CD4-positive, alpha-beta memory T cell (primary cell): ENCODE measurements around the gene FUT4. TPM values are rescaled to one million over a fixed set of nuclear protein-coding genes. Genes with fewer than 3 reads are reported as not detected.

Experiments used
- CTCF ChIA-PET: fragments of 350-600 bp; sonication (Branson Sonifier 250); formaldehyde crosslinking; loops from one replicate; lab custom pipeline; 2021; ENCODE audit warnings: inconsistent platforms; ENCODE audit not compliant: partially characterized antibody; lab: Charles Lee
- POLR2A ChIA-PET: fragments of 350-600 bp; sonication (Branson Sonifier 250); formaldehyde crosslinking; loops from one replicate; lab custom pipeline; 2021; ENCODE audit not compliant: partially characterized antibody; lab: Charles Lee
- DNase-seq, 5 donors: peaks; one replicate each; pipeline versions ENCODE4 v3.0.0 to v3.0.0-alpha.2; 2020 to 2022; ENCODE audit warnings: mixed read lengths in 1 of 5
- H3K27ac ChIP-seq: one replicate; pipeline ENCODE4 v1.7.0; 2013; ENCODE audit warnings: low read depth, low read length
- H3K27me3 ChIP-seq: 2 replicates; pipeline ENCODE4 v1.7.0; 2013; ENCODE audit warnings: mild to moderate bottlenecking, low read length, moderate library complexity; ENCODE audit not compliant: insufficient read depth
- H3K36me3 ChIP-seq: 2 replicates; pipeline ENCODE4 v1.7.0; 2013; ENCODE audit warnings: mild to moderate bottlenecking, low read length, moderate library complexity; ENCODE audit not compliant: insufficient read depth
- H3K4me1 ChIP-seq: 2 replicates; pipeline ENCODE4 v1.7.0; 2013; ENCODE audit warnings: mild to moderate bottlenecking, low read length, moderate library complexity; ENCODE audit not compliant: insufficient read depth
- H3K4me3 ChIP-seq, 2 donors: one replicate each; pipeline ENCODE4 v1.7.0; 2013; ENCODE audit warnings: low read length in 2 of 2, mild to moderate bottlenecking in 1 of 2
- H3K9me3 ChIP-seq, 2 donors: one replicate each; pipeline ENCODE4 v1.7.0; 2013; ENCODE audit warnings: low read length in 2 of 2, control low read depth in 1 of 2; ENCODE audit not compliant: control insufficient read depth in 1 of 2
- H3K27ac Mint-ChIP-seq, 7 donors: one replicate each; pipeline ENCODE4 v1.8.0; 2020 to 2021; ENCODE audit warnings: mixed read lengths in 7 of 7, mild to moderate bottlenecking in 6 of 7, inconsistent platforms in 3 of 7, moderate library complexity in 3 of 7
- H3K27me3 Mint-ChIP-seq, 2 donors: one replicate each; pipeline ENCODE4 v1.8.0; 2020 to 2021; ENCODE audit warnings: mixed read lengths in 2 of 2
- H3K36me3 Mint-ChIP-seq, 2 donors: one replicate each; pipeline ENCODE4 v1.8.0; 2020 to 2021; ENCODE audit warnings: mixed read lengths in 2 of 2, inconsistent platforms in 1 of 2, mild to moderate bottlenecking in 1 of 2
- H3K4me1 Mint-ChIP-seq, 4 donors: one replicate each; pipeline ENCODE4 v1.8.0; 2020 to 2021; ENCODE audit warnings: mixed read lengths in 4 of 4, mild to moderate bottlenecking in 1 of 4
- H3K4me3 Mint-ChIP-seq, 8 donors: one replicate each; pipeline ENCODE4 v1.8.0; 2020 to 2021; ENCODE audit warnings: mixed read lengths in 8 of 8, mild to moderate bottlenecking in 7 of 8, moderate library complexity in 6 of 8, inconsistent platforms in 3 of 8
- H3K9me3 Mint-ChIP-seq, 8 donors: one replicate each; pipeline ENCODE4 v1.8.0; 2020 to 2021; ENCODE audit warnings: mixed read lengths in 8 of 8, mild to moderate bottlenecking in 5 of 8, inconsistent platforms in 3 of 8, moderate library complexity in 1 of 8
- intact Hi-C: fragments of 100-400 bp; cut with micrococcal nuclease; formaldehyde crosslinking; loops from one replicate; pipeline ENCODE4 v1.15.1; 2023
- polyA plus RNA-seq, 2 donors: library from polyadenylated mRNA; unstranded; fragments of 300-500 nt; fragmentation: Illumina TruSeq; gene quantifications; one replicate each; pipeline ENCODE4 v1.2.3, GENCODE V29; 2021
- total RNA-seq, 2 experiments: library from RNA; stranded (reverse); gene quantifications; one replicate each; pipeline ENCODE4 v1.2.3, GENCODE V29; 2021

FUT4 gene
- total and polyA plus RNA-seq, 4 experiments from 2014 or later, result 1.6 to 7.4 (median 4.4) TPM

DNA sequence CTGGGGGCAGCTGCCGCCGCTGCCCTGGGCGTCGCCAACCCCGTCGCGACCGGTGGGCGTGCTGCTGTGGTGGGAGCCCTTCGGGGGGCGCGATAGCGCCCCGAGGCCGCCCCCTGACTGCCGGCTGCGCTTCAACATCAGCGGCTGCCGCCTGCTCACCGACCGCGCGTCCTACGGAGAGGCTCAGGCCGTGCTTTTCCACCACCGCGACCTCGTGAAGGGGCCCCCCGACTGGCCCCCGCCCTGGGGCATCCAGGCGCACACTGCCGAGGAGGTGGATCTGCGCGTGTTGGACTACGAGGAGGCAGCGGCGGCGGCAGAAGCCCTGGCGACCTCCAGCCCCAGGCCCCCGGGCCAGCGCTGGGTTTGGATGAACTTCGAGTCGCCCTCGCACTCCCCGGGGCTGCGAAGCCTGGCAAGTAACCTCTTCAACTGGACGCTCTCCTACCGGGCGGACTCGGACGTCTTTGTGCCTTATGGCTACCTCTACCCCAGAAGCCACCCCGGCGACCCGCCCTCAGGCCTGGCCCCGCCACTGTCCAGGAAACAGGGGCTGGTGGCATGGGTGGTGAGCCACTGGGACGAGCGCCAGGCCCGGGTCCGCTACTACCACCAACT lies 1.0 kb downstream of the FUT4 start:
- H3K36me3 Mint-ChIP-seq, result peaks cover 8 to 9% of the 10 kb centered on the region in 2 donors
- Histone ChIP-seq H3K36me3 (no peaks in the 10 kb centered on the region), H3K27ac (peak overlapping the region; percentile 83), H3K9me3 (no peaks in the 10 kb centered on the region), H3K27me3 (no peaks in the 10 kb centered on the region), H3K4me3 (peak overlapping the region in 1 of 2 donors; percentile 70), H3K4me1 (peaks cover 47% of the 10 kb centered on the region)
- ChIA-PET CTCF (interaction anchor here (1.1 kb wide), 1 partner anchor 25 kb away, joined by 3 read pairs; no protein-coding TSS in a partner anchor), POLR2A (interaction anchor here (1.0 to 1.8 kb wide), 5 partner anchors 8 to 803 kb away, joined by 3 to 9 read pairs (median 5); partner anchors contain the start of genes C11orf54, CWC15, KDM4D and MED17)
- H3K4me1 Mint-ChIP-seq, result peaks cover 31 to 44% (median 39%) of the 10 kb centered on the region in 4 donors
- H3K9me3 Mint-ChIP-seq, result no peaks in the 10 kb centered on the region
- peak in 1 of 5 donors; percentile 36 for DNase-seq
- H3K4me3 Mint-ChIP-seq, result peak overlapping the region in 7 of 8 donors; percentile 57 to 83 (median 81)
- intact Hi-C loops, result loop anchor here (2.0 to 5.0 kb wide), 3 partner anchors 26 to 1246 kb away; partner anchors contain the start of genes CEP57, CWC15 and KDM4D
- peak overlapping the region in 3 of 7 donors; percentile 42 to 74 (median 53) for H3K27ac Mint-ChIP-seq
- H3K27me3 Mint-ChIP-seq, result no peaks in the 10 kb centered on the region

DNA sequence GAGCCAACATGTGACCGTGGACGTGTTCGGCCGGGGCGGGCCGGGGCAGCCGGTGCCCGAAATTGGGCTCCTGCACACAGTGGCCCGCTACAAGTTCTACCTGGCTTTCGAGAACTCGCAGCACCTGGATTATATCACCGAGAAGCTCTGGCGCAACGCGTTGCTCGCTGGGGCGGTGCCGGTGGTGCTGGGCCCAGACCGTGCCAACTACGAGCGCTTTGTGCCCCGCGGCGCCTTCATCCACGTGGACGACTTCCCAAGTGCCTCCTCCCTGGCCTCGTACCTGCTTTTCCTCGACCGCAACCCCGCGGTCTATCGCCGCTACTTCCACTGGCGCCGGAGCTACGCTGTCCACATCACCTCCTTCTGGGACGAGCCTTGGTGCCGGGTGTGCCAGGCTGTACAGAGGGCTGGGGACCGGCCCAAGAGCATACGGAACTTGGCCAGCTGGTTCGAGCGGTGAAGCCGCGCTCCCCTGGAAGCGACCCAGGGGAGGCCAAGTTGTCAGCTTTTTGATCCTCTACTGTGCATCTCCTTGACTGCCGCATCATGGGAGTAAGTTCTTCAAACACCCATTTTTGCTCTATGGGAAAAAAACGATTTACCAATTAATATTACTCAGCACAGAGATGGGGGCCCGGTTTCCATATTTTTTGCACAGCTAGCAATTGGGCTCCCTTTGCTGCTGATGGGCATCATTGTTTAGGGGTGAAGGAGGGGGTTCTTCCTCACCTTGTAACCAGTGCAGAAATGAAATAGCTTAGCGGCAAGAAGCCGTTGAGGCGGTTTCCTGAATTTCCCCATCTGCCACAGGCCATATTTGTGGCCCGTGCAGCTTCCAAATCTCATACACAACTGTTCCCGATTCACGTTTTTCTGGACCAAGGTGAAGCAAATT lies 1.8 kb downstream of the FUT4 start:
- peak overlapping the region; percentile 83 for H3K27ac ChIP-seq
- peak overlapping the region; percentile 72 to 83 (median 81) for H3K4me3 Mint-ChIP-seq
- H3K27me3 Mint-ChIP-seq, result no peaks in the 10 kb centered on the region
- H3K27ac Mint-ChIP-seq, result peak overlapping the region in 6 of 7 donors; percentile 42 to 74 (median 64)
- H3K9me3 ChIP-seq, result no peaks in the 10 kb centered on the region
- peaks cover 0 to 3% (median 0%) of the 10 kb centered on the region in 8 donors for H3K9me3 Mint-ChIP-seq
- peaks cover 8 to 12% of the 10 kb centered on the region in 2 donors for H3K36me3 Mint-ChIP-seq
- H3K4me1 Mint-ChIP-seq, result peaks cover 35 to 52% (median 45%) of the 10 kb centered on the region in 4 donors
- POLR2A ChIA-PET, result interaction anchor here (1.2 to 1.8 kb wide), 2 partner anchors 53 to 804 kb away, joined by 3 to 9 read pairs; partner anchors contain the start of genes C11orf54 and TAF1D
- H3K4me3 ChIP-seq, result no peak overlapping the region
- no peak for DNase-seq
- intact Hi-C loops, result loop anchor here (2.0 kb wide), 2 partner anchors 27 to 1245 kb away; partner anchors contain the start of gene CEP57
- CTCF ChIA-PET, result interaction anchor here (1.1 kb wide), 1 partner anchor 26 kb away, joined by 3 read pairs; no protein-coding TSS in a partner anchor
- H3K4me1 ChIP-seq, result peaks cover 47% of the 10 kb centered on the region
- H3K27me3 ChIP-seq, result no peaks in the 10 kb centered on the region
- H3K36me3 ChIP-seq, result no peaks in the 10 kb centered on the region

DNA sequence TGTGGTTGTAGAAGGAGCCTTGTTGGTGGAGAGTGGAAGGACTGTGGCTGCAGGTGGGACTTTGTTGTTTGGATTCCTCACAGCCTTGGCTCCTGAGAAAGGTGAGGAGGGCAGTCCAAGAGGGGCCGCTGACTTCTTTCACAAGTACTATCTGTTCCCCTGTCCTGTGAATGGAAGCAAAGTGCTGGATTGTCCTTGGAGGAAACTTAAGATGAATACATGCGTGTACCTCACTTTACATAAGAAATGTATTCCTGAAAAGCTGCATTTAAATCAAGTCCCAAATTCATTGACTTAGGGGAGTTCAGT lies 2.4 kb downstream of the FUT4 start:
- no peaks in the 10 kb centered on the region for H3K9me3 ChIP-seq
- H3K4me1 ChIP-seq, result peaks cover 47% of the 10 kb centered on the region
- Mint-ChIP-seq H3K4me1 (peaks cover 36 to 54% (median 45%) of the 10 kb centered on the region in 4 donors), H3K9me3 (peaks cover 0 to 3% (median 0%) of the 10 kb centered on the region in 8 donors), H3K27me3 (no peaks in the 10 kb centered on the region), H3K36me3 (peaks cover 8 to 13% of the 10 kb centered on the region in 2 donors), H3K27ac (peak overlapping the region in 3 of 7 donors; percentile 62 to 71 (median 67)), H3K4me3 (peak overlapping the region; percentile 72 to 83 (median 81))
- no peak overlapping the region for H3K4me3 ChIP-seq
- H3K36me3 ChIP-seq, result no peaks in the 10 kb centered on the region
- H3K27me3 ChIP-seq, result no peaks in the 10 kb centered on the region
- CTCF ChIA-PET, result no interaction called here
- intact Hi-C loops, result no loop called here
- no peak overlapping the region for H3K27ac ChIP-seq
- DNase-seq, result no peak
- POLR2A ChIA-PET, result interaction anchor here (1.2 kb wide), 1 partner anchor 54 kb away, joined by 3 read pairs; no protein-coding TSS in a partner anchor

DNA sequence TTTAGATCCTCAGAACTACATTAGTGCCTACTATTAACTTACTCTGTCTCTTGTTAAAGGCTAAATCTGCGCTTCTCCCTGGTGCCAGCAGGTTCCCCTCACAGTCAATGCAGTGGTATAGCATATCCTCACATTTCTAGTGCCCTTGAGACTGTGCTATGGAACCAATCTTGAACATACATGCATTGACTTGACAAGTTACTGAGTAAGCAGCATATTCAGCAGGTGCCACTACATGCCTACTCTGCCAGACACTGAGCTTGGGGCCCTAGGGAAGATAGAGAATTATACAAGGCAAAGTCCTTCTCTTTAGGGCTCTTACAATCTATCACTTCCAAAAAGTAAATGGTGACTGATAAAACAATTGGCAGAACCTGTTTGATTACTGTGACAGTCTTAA lies 3.2 kb downstream of the FUT4 start:
- ChIA-PET CTCF (interaction anchor here (1.3 kb wide), 1 partner anchor 24 kb away, joined by 3 read pairs; no protein-coding TSS in a partner anchor), POLR2A (no interaction called here)
- H3K27me3 Mint-ChIP-seq, result no peaks in the 10 kb centered on the region
- Histone ChIP-seq H3K36me3 (no peaks in the 10 kb centered on the region), H3K9me3 (no peaks in the 10 kb centered on the region), H3K27ac (no peak overlapping the region), H3K4me3 (no peak overlapping the region), H3K27me3 (no peaks in the 10 kb centered on the region), H3K4me1 (peaks cover 47% of the 10 kb centered on the region)
- H3K36me3 Mint-ChIP-seq, result peaks cover 8 to 13% of the 10 kb centered on the region in 2 donors
- no peak for DNase-seq
- intact Hi-C loops, result no loop called here
- peak overlapping the region; percentile 29 to 82 (median 61) for H3K4me3 Mint-ChIP-seq
- H3K9me3 Mint-ChIP-seq, result peaks cover 0 to 3% (median 0%) of the 10 kb centered on the region in 8 donors
- H3K4me1 Mint-ChIP-seq, result peaks cover 36 to 54% (median 45%) of the 10 kb centered on the region in 4 donors
- H3K27ac Mint-ChIP-seq, result peak overlapping the region in 3 of 7 donors; percentile 5 to 76 (median 8)

DNA sequence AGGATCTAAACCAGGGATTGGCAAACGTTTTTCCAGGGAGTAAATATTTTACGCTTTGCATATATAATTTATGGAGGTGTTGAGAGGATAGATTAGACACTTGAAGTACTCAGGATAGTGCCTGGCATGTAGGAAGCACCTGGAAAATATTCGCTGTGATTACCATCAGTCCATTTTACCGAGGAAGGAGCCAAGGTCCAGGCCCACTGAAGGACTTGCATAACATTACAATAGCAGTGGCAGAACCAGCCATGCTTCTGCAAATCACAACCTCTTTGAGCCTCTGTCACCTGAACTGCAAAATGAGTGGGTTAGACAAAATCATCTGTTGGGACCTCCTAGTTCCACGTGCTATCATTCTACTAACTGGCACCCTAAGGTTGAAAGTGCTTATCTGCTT lies 5.4 kb downstream of the FUT4 start:
- CTCF ChIA-PET, result no interaction called here
- H3K4me3 ChIP-seq, result no peak overlapping the region
- no peak overlapping the region for H3K27ac ChIP-seq
- DNase-seq, result no peak
- Mint-ChIP-seq H3K27ac (no peak overlapping the region), H3K36me3 (peaks cover 3 to 13% of the 10 kb centered on the region in 2 donors), H3K4me3 (no peak overlapping the region), H3K9me3 (peaks cover 0 to 3% (median 0%) of the 10 kb centered on the region in 8 donors), H3K4me1 (peaks cover 29 to 41% (median 36%) of the 10 kb centered on the region in 4 donors), H3K27me3 (no peaks in the 10 kb centered on the region)
- H3K36me3 ChIP-seq, result no peaks in the 10 kb centered on the region
- intact Hi-C loops, result no loop called here
- no peaks in the 10 kb centered on the region for H3K27me3 ChIP-seq
- no peaks in the 10 kb centered on the region for H3K9me3 ChIP-seq
- peaks cover 40% of the 10 kb centered on the region for H3K4me1 ChIP-seq
- POLR2A ChIA-PET, result no interaction called here

DNA sequence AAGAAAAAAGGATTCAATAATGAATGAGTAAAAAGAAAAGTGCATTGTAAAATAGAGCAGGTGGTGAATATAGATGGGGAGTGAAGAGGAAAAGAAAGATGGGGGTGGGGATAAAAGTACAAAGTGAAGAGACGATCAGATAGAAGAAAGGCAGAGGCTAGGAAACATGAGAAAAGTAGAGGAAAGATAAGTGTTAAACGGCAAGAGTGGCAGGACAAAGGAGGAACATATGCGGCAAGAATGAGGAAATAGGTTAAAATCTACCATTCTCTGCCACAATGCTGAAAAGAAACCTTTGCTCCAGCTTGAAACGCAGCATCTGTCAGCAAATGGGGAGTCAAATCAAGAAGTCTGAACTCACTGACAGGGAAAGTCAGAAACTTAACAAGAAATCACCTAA lies 6.8 kb downstream of the FUT4 start:
- H3K4me1 ChIP-seq, result peaks cover 31% of the 10 kb centered on the region
- H3K4me3 Mint-ChIP-seq, result no peak overlapping the region
- intact Hi-C loops, result no loop called here

More for the DNA sequence above, 6.8 kb downstream of the FUT4 start:
- Histone ChIP-seq H3K27ac (no peak overlapping the region), H3K36me3 (no peaks in the 10 kb centered on the region), H3K9me3 (no peaks in the 10 kb centered on the region), H3K4me3 (no peak overlapping the region), H3K27me3 (no peaks in the 10 kb centered on the region)
- Mint-ChIP-seq H3K27ac (peak overlapping the region in 1 of 7 donors; percentile 49), H3K27me3 (no peaks in the 10 kb centered on the region), H3K9me3 (peaks cover 0 to 3% (median 0%) of the 10 kb centered on the region in 8 donors), H3K4me1 (peaks cover 28 to 38% (median 33%) of the 10 kb centered on the region in 4 donors), H3K36me3 (peaks cover 3 to 13% of the 10 kb centered on the region in 2 donors)
- DNase-seq, result no peak
- CTCF ChIA-PET, result no interaction called here
- POLR2A ChIA-PET, result no interaction called here
